Stimulated activated CD4-positive, alpha-beta T cell treated with anti-CD3 and anti-CD28 coated beads, Interleukin-2, amount 100 ng/mL, for 4 hours (primary cell): ENCODE measurements around the gene SYCP3.
"Not testable (repeated sequence)": the region's sequence is repeated elsewhere in the genome, so short reads cannot be mapped to it uniquely, and the experiment has no call there.

Experiments
- DNase-seq: peaks from one replicate; pipeline ENCODE4 v3.0.0-alpha.2; 2020; ENCODE audit warnings: low read depth

Gene SYCP3

DNA sequence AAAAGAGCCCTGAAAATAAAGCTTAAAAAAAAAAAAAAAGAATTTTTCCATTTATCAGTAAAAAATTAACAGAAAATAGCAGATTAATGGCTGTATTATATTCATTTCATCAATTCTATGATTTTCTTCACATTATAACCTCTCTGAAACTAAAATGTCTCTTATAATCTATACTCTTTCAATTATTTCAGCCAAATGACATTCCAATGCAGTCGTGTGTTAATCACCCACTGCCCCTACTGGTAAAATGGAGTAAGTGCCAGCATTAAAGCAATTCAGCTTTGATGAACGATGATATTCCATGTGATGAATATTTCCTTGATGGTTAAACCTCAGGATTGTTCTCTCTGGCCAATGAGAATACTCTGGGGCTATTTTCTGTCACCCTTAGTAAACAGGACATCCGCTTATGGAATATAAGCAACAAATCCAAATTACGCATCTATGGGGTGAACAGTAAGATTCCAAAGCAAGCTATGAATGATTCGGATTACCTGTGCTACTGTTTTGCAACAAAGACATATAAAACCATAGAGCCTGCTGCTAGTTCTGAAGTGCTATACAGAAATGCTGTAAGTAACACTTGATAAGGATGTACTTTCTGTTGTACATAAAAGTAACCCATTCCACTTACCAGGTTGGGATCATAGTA lies 20.3 kb upstream of the SYCP3 start:
- DNase-seq, result no peak

GRCh38 chr12:101750152-101750551 lies 10.9 kb upstream of the SYCP3 start:
- DNase-seq, result no peak

- no peak for DNase-seq
These were observed 10.4 kb upstream of the SYCP3 start for GRCh38 chr12:101749657-101750056.

DNA sequence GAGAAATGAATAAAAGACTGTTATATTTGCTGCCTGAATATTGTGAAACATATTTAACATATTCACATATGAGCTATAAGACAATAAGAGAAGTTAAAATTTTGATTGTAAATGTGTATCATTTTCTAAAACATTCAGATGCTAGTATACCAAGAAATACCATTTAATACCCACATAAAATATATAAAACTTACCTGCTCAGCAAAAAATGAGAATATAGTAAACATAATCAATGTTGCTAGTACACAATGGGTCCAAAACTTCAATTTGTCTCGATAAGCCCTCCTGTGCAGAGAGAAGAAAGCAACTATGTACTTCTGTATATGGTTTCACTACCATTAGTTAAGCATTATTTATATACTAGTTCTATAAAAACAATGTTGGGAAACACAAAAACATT lies 9.6 kb upstream of the SYCP3 start:
- DNase-seq, result no peak

DNA sequence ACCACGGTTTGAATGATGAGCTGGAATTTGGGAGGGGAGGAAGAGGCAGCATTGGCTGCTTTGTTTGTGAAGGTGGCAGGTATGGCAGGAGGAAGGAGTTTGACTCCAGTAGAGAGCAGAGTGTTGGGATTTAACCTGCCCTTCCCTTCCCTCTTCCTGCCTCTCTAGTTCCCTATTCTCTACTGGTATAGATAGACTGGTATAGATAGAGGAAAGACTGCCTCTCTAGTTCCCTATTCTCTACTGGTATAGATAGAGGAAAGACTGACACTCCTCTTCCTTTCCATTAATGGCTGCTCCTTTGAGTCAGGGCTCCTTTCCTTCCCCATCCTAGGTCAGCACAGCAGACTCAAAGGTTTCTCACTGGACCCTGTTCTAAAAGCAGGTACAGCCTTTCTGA lies 8.4 kb upstream of the SYCP3 start:
- DNase-seq, result no peak

DNA sequence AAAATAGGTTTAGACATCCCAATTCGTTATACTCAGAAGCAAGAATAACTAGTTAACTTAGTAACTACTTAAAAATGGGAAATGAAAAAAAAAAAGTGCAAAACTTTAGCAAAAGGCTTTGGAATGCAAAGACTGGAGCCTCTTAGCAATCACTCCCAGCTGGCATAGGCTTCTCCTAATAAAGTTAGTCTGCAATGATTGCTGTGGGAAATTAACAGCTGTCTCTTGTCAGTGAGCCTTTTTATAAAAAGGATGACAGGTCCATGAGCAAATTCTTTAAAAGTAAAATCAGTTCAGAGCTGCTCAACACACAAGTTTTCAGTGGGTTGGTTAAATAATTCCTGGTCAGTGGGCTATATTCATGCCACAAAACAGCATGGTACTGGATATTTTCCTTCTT lies 7.4 kb upstream of the SYCP3 start:
- no peak for DNase-seq

DNA sequence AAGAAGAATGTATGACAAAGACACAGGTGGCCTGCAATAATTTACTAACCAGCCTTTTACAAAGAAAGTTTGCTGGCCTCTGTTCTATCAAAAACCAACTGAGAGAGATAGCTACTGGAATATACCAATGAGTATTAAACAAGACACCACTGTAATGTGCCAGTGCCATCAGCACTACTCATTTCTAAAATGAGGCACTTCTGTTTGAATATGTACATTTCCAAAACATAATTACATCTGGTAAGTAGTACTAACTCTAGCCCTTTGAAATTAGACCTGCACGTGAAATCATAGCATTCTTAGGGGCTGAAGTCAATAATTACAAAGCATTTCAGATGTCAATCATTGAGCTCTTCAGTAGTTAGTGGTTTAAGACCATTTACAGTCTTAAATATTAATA lies 6.9 kb upstream of the SYCP3 start:
- no peak for DNase-seq

GRCh38 chr12:101745481-101745880 lies 6.2 kb upstream of the SYCP3 start:
- DNase-seq, result no peak

DNA sequence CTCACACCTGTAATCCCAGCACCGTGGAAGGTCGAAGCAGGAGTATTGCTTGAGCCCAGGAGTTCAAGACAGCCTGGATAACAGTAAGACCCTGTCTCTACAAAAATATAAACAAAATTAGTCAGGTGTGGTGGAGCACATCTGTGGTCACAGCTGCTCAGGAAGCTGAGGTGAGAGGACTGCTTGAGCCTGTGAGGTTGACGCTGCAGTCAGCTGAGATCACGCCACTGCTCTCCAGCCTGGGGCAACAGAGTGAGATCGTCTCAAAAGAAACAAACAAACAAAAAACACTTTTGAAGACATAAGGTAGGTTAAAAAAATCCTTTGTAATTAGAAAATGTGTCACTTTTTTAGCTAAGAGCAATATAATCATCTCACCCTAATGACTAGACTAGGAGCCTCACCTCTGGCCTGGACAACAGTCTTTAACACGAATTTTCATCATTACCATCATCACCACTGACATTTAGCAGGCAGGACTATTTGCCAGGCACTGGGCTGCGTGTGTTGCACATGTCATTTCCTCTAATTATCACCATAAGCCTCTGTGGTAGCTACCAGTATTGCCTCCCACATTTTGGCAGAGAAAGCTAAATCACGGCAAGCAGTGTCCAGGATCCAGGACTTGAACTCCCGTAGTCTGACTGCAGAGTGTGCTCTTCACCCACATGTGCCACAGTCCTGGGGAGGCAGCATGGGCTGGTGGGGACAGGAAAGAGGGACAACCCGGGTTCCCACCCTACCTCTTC lies 4.6 kb upstream of the SYCP3 start:
- no peak for DNase-seq

DNA sequence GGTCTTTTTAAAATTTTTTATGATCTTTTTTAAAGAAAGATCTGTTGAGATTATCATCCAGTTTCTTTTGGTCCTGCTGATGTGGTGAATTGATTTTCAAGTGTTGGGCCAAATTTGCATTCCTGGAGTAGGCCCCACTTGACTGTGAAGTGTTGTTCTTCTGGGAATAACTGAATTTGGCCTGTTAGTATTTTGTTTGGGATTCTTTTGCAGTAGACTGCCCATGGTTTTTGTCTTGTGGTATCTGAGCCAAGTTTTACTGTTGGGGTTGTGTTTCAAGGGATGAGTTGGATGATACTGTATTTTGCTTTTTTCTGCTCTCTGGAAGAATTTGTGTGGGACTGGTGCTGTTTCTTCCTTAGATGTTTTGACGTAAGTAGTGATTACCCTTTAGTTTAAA lies 4.0 kb upstream of the SYCP3 start:
- no peak for DNase-seq

DNA sequence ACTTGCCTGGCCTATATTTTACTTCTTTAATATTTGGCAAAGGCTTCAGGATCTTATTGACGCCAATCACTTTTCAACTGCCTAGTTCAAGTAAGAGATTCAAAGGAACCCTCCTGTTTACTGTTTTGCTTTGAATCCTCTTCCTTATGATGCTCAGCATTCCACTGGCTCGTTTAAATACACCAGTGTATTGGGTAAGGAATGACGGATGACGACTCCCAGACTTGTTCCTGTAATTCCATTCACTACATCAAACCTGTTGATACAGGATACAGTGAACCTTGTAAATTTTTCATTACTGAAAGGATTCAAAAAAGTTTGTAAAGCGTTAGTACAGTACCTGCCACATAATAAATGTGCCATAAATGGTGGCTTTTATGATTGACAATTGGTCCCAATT lies 1.7 kb upstream of the SYCP3 start:
- no peak for DNase-seq

GRCh38 chr12:101740566-101740965 lies 1.3 kb upstream of the SYCP3 start:
- DNase-seq, result no peak

- no peak for DNase-seq
These were observed 1.8 kb downstream of the SYCP3 start for GRCh38 chr12:101737476-101737875.

DNA sequence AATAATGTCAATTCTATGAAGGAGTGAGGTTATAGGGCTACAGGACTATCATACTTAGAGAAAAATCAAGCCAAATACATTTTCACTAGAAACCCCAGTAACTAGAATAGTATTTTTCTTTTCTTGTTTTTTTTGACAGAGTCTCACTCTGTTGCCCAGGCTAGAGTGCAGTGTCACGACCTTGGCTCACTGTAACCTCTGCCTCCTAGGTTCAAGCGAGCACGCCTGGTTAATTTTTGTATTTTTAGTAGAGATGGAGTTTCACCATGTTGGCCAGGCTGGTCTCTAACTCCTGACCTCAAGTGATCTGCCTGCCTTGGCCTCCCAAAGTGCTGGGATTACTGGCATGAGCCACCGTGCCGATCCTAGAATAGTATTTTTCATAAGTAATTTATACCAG lies 4.8 kb downstream of the SYCP3 start:
- DNase-seq, result not testable (repeated sequence)

DNA sequence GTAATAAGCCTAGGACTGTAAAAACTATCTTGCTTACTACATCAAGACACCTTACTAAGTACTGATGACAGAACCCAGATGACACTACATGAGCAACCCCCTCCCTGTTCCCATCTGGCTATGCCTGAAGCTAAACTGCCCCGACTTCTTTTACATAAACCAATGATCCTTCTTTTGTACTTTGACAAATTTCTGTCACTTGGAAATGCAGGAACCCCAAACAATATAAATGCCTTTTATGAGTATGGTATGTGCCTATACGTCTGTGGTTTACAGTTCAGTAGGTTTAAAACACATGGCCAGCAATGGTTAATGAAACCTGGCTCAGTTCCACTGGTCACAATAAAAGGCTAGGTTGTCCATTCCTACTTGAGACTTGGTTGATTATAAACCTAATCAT lies 6.1 kb downstream of the SYCP3 start:
- no peak for DNase-seq

DNA sequence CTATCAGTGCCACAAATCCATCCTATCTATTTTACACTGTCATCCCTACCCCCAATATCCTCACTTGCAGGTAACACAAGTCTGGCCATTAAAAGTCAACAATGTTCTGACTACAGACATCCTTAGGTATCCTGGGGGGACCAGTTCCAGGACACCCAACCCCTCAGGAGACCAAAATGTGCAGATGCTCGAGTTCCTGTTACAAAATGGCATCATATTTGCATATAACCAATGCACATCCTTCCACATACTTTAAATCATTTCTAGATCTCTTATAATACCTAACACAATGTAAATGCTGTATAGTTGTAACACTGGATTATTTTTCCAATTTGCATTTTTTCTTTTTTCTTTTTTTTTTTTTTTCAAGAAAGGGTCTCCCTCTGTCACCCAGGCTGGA lies 6.9 kb downstream of the SYCP3 start:
- no peak for DNase-seq

GRCh38 chr12:101729842-101730241 lies 9.4 kb downstream of the SYCP3 start:
- no peak for DNase-seq

- DNase-seq, result no peak
These were observed 12.2 kb downstream of the SYCP3 start for GRCh38 chr12:101727098-101727497.

DNA sequence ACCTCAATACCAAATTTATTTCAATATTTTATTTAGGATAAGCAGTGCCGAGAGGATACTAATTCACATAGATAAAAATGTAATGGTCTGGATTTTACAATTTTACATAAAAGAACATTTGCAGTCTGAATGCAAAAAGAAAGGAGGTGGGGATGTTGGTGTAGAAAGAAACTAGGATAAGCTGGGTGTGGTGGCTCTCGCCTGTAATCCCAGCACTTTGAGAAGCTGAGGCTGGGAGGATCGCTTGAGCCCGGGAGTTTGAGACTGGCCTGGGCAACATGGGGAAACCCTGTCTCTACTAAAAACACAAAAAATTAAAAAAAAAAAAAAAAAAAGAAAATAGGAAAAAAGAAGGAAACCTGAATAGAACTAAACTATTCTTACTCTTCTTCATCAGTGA lies 16.9 kb downstream of the SYCP3 start:
- no peak for DNase-seq

DNA sequence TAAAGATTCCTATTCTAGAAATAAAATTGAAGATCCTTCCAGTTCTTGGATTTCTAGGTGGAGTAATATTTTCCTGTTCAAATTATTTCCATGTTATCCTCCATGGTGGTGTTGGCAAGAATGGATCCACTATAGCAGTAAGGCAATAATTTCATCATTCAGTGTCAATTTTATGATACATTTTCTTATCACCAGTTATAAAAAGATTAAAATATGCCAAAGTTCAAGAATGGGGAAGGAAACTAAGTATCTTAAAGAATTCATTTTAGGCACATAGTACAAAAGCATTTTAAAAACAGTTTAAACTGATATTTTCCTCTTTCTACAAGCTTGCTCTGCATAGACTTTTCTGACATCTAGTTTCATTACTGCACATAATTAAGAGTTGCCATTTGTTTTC lies 19.1 kb downstream of the SYCP3 start:
- no peak for DNase-seq

DNA sequence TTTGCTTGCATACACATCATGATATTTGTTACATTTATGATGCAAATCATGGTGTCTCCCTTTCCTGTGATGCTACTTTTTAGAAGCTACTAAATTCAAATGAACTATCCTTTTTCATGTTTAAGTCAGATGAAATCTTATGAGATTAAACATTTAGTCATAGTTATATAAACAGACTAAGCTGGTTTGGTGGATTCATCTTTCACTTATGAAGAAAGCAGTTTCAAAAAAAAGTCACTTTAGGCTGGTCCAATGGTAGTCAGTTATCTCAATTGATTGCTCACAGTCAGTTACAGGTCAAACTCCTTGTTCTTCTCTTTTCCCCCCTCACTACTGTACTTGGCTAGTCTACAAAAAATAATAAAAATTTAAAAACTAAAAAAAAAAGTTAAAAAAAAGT lies 19.7 kb downstream of the SYCP3 start:
- DNase-seq, result no peak

DNA sequence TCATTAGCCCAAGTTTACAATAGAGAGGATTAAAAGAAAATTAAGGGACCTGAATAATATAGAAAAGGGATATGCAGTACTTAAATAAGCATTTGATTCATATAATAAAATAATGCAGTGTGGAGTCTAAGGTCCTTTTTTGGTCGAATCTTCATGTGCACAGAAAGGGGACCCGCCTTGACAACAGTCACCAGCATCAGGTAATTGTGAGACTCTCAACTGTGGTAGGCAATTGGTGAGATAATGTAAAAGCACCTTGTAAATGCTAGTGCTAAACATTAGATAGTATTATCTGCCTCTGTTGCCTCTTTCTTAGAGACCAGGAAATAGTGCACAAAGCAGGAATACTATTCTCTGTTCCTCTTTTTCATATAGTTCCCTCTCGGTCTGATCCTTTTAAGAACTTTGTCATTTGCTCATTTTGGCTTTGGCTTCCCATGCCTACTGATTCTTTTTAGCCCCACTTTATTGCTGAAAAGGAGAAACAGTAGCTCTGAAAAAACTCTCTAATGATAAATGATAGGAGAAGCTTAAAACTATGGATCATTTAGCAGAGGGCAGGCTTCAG lies 24.3 kb downstream of the SYCP3 start:
- no peak for DNase-seq

DNA sequence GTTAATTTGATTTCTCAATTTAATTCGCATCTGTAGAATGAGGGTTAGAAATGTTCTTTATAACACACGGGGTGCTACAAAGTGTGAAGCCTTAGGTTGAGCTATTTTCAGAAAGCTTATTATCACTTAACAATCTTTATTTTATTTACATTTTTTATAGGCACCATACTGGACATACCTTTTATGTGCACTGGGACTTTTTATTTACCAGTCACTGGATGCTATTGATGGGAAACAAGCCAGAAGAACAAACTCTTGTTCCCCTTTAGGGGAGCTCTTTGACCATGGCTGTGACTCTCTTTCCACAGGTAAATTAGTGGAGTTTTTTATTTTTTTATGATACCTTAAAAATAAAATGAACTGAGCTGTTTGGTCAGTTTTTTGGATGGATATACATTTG lies 25.3 kb downstream of the SYCP3 start:
- no peak for DNase-seq
